Suppressor macrophage treated with lipopolysaccharide for 4 hours (primary cell): Measurements from ENCODE around the gene FHL1.
A peak's percentile ranks its signal among the peaks of the same experiment; 100 is the strongest.
"Not testable (repeated sequence)": the region's sequence is repeated elsewhere in the genome, so short reads cannot be mapped to it uniquely, and the experiment has no call there.

Experiments used
- DNase-seq: peaks from one replicate; pipeline ENCODE4 v3.0.0-alpha.2; 2020

FHL1 gene

DNA sequence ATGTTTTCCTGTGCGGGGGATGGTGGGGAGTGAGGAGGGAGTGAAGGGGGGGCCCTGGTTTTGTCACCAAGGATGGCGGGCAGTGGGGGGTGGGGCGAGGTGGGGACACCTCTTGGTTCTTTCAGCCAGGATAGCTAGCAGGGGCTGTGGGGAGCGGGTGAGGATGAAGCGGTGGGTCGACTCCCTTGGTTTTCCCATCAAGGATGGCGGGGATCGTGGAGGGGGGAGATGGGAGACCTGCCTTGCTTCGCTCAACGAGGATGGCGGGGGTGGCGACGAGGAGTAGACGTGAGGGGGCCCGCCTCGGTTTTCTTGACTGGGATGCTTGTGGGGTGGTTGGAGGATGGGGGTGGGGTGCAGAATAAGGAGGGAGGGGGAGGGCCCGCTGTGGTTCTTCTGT lies 643 bp downstream of the FHL1 start:
- no peak for DNase-seq

DNA sequence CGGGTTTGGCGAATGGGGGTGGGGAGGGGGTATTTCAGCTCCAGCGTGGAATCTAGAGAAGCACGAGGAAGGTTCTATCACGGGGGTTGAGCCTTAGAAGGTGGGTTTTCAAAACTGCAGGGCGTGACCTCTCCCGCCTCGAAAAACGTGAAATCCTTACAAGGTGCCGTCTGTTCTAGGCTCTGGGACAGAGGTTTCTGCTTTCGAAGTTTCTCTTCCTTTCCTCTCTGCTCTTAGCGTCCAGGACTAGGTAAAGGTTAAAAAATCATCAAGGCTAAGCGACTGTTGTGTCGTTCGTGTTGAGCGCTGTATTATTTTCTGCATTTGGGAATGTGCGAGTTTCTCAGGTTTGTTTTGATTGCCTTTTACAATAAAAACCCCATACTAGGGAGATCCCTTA lies 1.1 kb downstream of the FHL1 start:
- no peak for DNase-seq

- DNase-seq: no peak
These were observed 7.7 kb downstream of the FHL1 start for GRCh38 chrX:136154998-136155397.

- DNase-seq: no peak
These were observed 9.3 kb downstream of the FHL1 start for GRCh38 chrX:136156560-136157117.

GRCh38 chrX:136157187-136157586 lies 9.9 kb downstream of the FHL1 start:
- DNase-seq: peak; percentile 28

DNA sequence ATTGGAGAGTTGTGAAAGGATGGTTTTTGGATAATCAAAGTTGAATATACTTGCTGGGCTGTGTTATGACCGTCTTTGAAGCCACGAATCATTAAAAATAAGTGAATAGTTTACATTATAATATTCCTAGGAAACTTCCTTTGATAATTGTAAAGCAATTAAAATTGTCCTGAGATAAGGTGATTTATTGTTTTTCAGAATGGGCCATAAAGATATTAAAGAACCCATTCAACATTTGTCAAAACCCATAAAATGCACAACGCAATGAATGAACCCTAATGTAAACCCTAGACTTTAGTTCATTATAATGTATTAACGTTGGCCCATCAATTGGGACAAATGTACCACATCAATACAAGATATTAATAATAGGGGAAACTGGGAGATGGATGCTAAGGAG lies 11.4 kb downstream of the FHL1 start:
- no peak for DNase-seq

- peak; percentile 28 for DNase-seq
These were observed 12.3 kb downstream of the FHL1 start for GRCh38 chrX:136159611-136160025.

GRCh38 chrX:136162827-136163570 lies 15.7 kb downstream of the FHL1 start:
- DNase-seq: peak; percentile 51

DNA sequence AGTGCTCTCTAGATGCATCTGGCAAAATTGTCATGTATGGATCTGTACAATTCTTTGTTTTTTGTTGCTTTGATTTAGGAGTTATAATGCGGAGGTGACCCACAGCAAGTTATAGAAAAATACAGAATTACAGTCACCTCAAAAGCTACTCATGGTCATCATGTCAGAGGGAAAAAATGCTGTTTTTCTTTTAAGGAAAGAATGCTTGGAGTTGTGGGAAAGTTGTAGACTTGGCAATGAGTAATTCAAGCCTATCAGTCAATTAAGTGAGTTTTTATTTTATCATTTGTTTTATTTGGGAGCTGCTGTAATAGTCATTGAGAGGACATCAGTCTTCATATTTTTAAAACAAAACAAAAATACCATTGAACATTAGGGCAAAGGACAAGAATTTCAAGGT lies 16.4 kb downstream of the FHL1 start:
- no peak for DNase-seq

DNA sequence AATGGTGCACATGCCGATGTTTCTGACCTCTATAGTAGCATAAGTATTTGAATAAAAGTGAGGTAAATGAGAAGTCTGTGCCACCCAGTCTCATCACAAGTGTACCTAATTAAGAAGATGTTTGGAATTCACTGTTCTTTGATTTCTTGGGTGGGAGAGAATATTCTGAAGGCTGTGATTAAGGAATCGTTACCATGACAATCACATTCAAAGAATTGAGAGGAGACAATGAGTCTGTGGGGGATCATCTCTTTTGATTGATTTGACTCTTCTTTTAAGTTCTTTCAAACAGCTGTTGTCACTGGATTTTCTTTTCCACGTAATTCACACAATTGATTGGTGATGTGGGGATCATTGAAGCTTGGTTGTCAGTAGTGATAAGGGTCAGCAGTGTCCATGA lies 18.1 kb downstream of the FHL1 start:
- no peak for DNase-seq

DNA sequence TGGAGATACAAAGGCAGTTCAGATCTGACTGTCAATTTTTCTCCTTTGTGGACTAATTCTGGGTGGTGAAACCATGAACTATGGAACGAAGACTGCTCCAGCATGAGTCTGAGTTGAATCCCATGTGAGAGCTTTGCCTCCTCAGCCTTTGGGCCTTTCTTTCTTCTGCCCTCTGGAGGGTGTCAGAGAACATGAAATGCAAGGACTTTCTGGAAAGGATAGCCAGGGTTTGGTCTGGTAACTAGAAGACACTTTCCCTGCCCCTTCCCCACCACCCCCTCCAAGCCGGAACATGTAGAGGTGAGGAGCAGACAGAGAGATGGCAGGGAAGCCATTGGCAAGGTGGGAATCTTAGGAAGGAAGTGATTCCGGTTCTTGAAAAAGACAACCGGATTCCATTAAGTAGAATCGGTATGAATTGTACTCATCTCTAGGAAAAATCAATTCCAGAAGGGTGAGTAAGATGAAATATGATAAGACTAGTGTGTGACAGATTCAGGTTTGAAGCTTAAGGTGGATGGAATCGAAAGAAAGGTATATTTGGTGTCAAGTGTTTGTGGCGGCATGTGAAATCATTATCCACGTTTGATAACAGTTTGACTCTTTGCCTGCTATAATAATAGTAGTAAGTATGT lies 19.0 kb downstream of the FHL1 start:
- peak; percentile 25 for DNase-seq

DNA sequence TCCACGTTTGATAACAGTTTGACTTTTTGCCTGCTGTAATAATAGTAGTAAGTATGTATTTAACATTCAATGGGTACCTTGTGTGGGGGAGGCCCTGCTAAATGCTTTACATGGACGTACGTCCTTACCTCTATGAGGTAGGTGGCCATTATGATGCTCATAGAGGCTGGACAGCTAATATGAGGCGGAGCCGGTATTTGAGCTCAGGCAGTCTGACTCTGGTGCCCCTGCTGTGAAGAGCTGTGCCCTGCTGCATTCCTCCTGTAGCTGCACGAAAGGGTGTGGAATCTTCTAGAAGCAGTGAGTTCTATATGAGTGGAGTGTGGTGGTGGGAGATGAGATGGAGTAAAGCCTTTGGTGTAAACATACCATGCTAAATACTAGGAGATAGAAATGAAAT lies 20.7 kb downstream of the FHL1 start:
- DNase-seq: not testable (repeated sequence)

DNA sequence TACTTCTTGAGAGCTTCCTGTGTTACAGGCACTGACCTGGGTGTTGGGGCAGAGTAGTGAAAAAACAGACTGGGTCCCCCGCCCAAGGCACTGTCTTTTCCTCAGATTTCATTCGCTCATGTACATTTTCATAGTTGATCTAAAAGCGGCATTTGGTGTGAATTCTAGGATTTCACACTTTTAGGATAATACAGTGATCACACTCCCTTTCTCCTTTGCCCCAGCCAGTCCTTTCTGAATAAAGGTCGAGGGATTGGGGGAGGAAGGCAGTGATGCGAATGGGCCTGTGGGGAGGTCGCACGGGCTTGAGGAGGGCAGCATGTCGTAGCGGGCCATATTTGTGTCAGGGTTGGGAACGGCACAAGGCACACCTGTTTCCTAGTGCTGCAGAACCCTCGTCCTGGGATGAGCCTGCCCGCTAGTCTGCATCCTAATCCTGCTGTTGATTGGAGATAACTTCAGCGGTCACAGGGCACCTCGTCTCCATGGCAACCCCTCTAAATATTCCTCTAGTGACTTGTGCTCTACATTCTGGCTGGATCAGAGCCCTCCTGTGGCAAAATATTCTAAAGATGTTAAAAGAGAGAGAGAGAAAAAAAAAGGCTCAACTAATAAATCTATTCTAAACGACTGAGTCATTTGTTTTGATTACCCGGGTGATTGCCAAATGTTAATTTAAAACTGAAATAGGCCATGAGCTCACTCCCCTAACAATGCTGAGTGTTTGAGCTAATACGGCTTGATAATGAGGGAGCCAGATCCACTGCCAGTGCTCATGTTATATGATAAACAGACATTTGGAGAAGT lies 21.8 kb downstream of the FHL1 start:
- DNase-seq: no peak

GRCh38 chrX:136170139-136170800 lies 22.9 kb downstream of the FHL1 start:
- no peak for DNase-seq

DNA sequence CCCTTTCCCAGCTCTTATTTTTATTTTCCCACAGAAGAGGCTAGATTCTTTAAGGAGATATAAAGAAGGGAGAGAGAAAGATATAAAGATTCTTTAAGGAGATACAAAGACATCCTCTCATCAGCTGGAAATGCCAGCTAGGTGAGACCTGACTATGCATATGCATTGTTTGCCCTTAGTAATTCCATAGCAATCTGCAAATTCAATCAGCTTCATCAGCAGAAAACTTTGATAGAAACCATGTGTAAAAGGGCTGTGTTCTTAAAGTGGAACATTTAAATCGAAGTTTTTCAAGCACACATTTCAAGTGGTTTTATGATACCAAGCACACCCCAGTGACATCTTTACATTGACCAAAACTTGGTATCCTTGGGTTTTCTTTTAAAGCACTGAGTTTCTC lies 24.1 kb downstream of the FHL1 start:
- DNase-seq: no peak

GRCh38 chrX:136176399-136176825 lies 29.1 kb downstream of the FHL1 start:
- DNase-seq: no peak

- DNase-seq: no peak
These were observed 31.8 kb downstream of the FHL1 start for GRCh38 chrX:136179133-136179532.

DNA sequence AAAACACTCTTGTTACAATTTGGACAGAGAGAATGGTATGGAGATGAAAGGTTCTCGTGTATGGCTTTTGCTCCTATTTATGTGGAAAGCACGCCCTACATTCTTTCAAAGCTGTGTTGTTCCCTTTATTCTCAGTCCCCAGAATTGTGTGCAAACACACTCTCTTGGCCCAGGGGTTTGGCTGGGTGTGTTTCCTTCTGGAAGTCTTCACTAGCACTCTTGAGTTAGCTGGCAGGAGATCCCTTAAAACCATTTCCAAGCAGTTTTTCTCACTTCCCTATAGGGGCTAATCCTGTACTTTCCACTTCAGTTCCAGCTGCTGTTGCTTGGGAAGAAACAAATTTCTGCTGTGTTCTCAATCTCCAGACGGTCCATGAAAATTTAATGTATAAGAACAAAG lies 35.1 kb downstream of the FHL1 start:
- no peak for DNase-seq

DNA sequence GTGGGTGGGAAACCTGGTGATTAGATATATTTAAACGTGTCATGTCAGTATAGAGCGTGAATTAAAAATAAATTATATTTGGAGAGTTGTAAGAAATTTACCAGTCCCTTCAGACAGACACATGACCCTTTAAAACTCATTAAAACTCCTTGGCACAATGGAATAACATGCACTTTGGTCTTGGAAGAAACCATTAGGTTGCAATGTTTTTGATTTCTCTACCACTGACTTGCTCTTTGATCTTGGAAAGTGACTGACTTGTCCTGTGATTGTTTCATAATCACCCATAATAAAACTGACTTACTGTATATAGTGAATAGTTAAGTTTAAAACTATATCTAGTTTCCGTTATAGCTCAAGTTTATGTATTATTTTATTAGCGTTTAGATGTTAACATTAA lies 35.8 kb downstream of the FHL1 start:
- no peak for DNase-seq

- no peak for DNase-seq
These were observed 36.6 kb downstream of the FHL1 start for GRCh38 chrX:136183917-136184316.

GRCh38 chrX:136185401-136186022 lies 38.2 kb downstream of the FHL1 start:
- DNase-seq: peak; percentile 30

GRCh38 chrX:136186023-136186413 lies 38.7 kb downstream of the FHL1 start:
- no peak for DNase-seq

GRCh38 chrX:136189222-136189621 lies 41.9 kb downstream of the FHL1 start:
- DNase-seq: no peak
